A204.1 (cell line): ENCODE data around the gene PLPPR2.
"Not testable (repeated sequence)": the region's sequence is repeated elsewhere in the genome, so short reads cannot be mapped to it uniquely, and the experiment has no call there.

ENCODE experiments used
- FAIRE-seq: peaks from 2 replicates; lab custom pipeline; 2012; peaks lifted over from hg19 to GRCh38; lab: Jason Lieb, UNC

Gene PLPPR2

GRCh38 chr19:11355160-11356073 lies at the start of gene PLPPR2:
TSS of gene PLPPR2 (plus strand) at chr19:11355432. CDS start at chr19:11357674, 2,242 bp downstream.
- peak; percentile 48 for FAIRE-seq

- FAIRE-seq, result no peak
Measured at GRCh38 chr19:11306337-11306736, 48.9 kb upstream of the PLPPR2 start.

- FAIRE-seq, result not testable (repeated sequence)
Measured at GRCh38 chr19:11320278-11320995, 34.8 kb upstream of the PLPPR2 start.

- FAIRE-seq, result no peak
Measured at GRCh38 chr19:11321191-11322126, 33.8 kb upstream of the PLPPR2 start.

- FAIRE-seq, result no peak
Measured at GRCh38 chr19:11322269-11323024, 32.8 kb upstream of the PLPPR2 start.

- FAIRE-seq, result no peak
Measured at GRCh38 chr19:11323601-11324078, 31.6 kb upstream of the PLPPR2 start.

- no peak for FAIRE-seq
Measured at GRCh38 chr19:11324079-11324661, 31.1 kb upstream of the PLPPR2 start.

- FAIRE-seq, result no peak
Measured at GRCh38 chr19:11324748-11325389, 30.4 kb upstream of the PLPPR2 start.

GRCh38 chr19:11325544-11325943 lies 29.7 kb upstream of the PLPPR2 start:
- FAIRE-seq, result no peak

GRCh38 chr19:11330127-11330526 lies 25.1 kb upstream of the PLPPR2 start:
- FAIRE-seq, result no peak

GRCh38 chr19:11331502-11331901 lies 23.7 kb upstream of the PLPPR2 start:
- FAIRE-seq, result no peak

- no peak for FAIRE-seq
Measured at GRCh38 chr19:11332822-11333221, 22.4 kb upstream of the PLPPR2 start.

GRCh38 chr19:11333838-11334237 lies 21.4 kb upstream of the PLPPR2 start:
- FAIRE-seq, result not testable (repeated sequence)

- no peak for FAIRE-seq
Measured at GRCh38 chr19:11335449-11336146, 19.6 kb upstream of the PLPPR2 start.

GRCh38 chr19:11337080-11337479 lies 18.2 kb upstream of the PLPPR2 start:
- no peak for FAIRE-seq

GRCh38 chr19:11338121-11338520 lies 17.1 kb upstream of the PLPPR2 start:
- FAIRE-seq, result no peak

GRCh38 chr19:11338569-11339253 lies 16.5 kb upstream of the PLPPR2 start:
- no peak for FAIRE-seq

GRCh38 chr19:11339254-11340098 lies 15.8 kb upstream of the PLPPR2 start, which contains the start of gene RAB3D:
TSS of gene RAB3D (minus strand) at chr19:11339657. CDS start at chr19:11337399, 2,258 bp downstream.
- peak; percentile 87 for FAIRE-seq
